Measurements from ENCODE around the gene PRELID1.
"Not testable (repeated sequence)": the region's sequence is repeated elsewhere in the genome, so short reads cannot be mapped to it uniquely, and the experiment has no call there.

PRELID1 gene, protein sequence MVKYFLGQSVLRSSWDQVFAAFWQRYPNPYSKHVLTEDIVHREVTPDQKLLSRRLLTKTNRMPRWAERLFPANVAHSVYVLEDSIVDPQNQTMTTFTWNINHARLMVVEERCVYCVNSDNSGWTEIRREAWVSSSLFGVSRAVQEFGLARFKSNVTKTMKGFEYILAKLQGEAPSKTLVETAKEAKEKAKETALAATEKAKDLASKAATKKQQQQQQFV
- total RNA-seq = 30.8 to 47.6 (median 36.5) reads per million in 3 donors

DNA sequence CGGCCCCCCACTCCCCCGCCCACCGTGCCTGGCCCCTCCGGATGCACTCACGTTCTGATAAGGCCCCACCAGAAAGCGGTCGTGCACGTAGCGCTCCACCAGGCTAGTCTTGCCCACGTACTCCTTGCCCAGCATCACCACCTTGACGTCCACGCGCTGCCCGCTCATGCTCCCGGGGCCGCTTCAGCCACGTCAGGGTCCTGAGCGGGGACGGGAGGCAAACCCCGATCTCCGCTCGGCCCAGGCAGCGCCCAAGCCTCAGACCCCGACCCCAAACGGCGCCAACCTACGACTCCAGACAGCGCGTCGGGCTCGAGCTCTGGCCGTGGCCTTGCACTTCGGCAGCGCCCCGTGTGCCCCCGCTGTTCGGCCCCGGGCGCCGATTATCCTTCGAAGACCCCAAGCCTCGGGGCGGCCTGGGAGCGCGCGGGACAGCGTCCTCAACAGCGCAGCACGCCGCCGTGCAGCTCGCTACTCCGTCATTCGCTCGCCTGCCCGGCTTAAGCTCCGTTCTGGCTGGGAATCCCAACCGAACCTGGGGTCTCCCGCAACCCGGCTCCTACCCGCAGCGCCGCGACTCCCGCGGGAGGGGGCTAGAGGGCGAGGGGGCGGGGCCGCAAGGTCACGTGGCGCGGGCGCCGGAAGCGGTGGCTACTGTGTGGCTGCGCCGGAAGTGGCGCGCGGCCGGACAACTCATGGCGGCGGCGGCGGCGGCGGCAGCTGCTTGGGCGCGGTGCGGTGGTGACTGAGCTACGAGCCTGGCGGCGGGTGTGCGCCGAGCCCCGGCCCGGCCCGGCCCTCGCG lies at the start of gene PRELID1, which contains the start of gene RAB24:
PRELID1 (plus strand) TSS at position 679 of the 804 bp plus-strand sequence. CDS start 187 bp downstream, outside the sequence.
RAB24 (minus strand) TSS at position 599 of the 804 bp plus-strand sequence; CDS start at position 168, 431 bp downstream.
- peaks cover 49% of the 10 kb centered on the region for H3K4me1 ChIP-seq (ENCODE audit: control insufficient read depth, insufficient read depth, low read length, poor library complexity, severe bottlenecking)
- no peaks in the 10 kb centered on the region for H3K27me3 ChIP-seq (replicated peaks; ENCODE audit: control insufficient read depth, insufficient read depth, low read length, poor library complexity, severe bottlenecking)
- H3K4me3 ChIP-seq (ENCODE audit: insufficient read depth, low read depth, low read length, poor library complexity, severe bottlenecking) = peak within 1 kb of the TSS; percentile 70
- no peaks in the 10 kb centered on the region for H3K9me3 ChIP-seq (ENCODE audit: control insufficient read depth, low read length)
- H3K36me3 ChIP-seq (ENCODE audit: control insufficient read depth, insufficient read depth, low read length) = peaks cover 15% of the 10 kb centered on the region
- H3K27ac ChIP-seq (ENCODE audit: insufficient read depth, low read length, poor library complexity, severe bottlenecking) = peak within 1 kb of the TSS; percentile 83
- peak; percentile 84 to 88 (median 85) for DNase-seq

GRCh38 chr5:177256296-177256695 lies 47.3 kb upstream of the PRELID1 start:
- peaks cover 63% of the 10 kb centered on the region for H3K36me3 ChIP-seq (ENCODE audit: control insufficient read depth, insufficient read depth, low read length)
- no peak overlapping the region for H3K4me3 ChIP-seq (ENCODE audit: insufficient read depth, low read depth, low read length, poor library complexity, severe bottlenecking)
- DNase-seq = no peak

GRCh38 chr5:177258711-177259110 lies 44.9 kb upstream of the PRELID1 start:
- DNase-seq = not testable (repeated sequence)

More at GRCh38 chr5:177256296-177256695, 47.3 kb upstream of the PRELID1 start:
- Histone ChIP-seq H3K27me3 (replicated peaks; ENCODE audit: control insufficient read depth, insufficient read depth, low read length, poor library complexity, severe bottlenecking) (no peaks in the 10 kb centered on the region), H3K4me1 (ENCODE audit: control insufficient read depth, insufficient read depth, low read length, poor library complexity, severe bottlenecking) (no peaks in the 10 kb centered on the region), H3K27ac (ENCODE audit: insufficient read depth, low read length, poor library complexity, severe bottlenecking) (no peak overlapping the region), H3K9me3 (ENCODE audit: control insufficient read depth, low read length) (no peaks in the 10 kb centered on the region)

DNA sequence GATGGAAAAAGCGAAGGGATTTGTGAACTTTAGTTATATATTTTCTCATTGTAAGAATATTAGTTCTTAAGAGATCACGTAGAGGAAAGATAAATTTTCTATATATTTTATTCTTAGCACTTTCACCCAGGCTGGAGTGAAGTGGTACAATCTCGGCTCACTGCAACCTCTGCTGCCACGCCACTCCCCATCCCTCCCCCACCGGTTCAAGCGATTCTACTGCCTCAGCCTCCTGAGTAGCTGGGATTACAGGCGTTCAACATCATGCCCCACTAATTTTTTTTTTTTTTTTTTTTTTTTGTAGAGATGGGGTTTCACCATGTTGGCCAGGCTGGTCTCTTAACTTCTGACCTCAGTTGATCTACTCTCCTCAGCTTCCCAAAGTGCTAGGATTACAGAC lies 42.6 kb upstream of the PRELID1 start:
- no peaks in the 10 kb centered on the region for H3K4me1 ChIP-seq (ENCODE audit: control insufficient read depth, insufficient read depth, low read length, poor library complexity, severe bottlenecking)
- H3K36me3 ChIP-seq (ENCODE audit: control insufficient read depth, insufficient read depth, low read length) = peaks cover 57% of the 10 kb centered on the region
- DNase-seq = no peak
- H3K27me3 ChIP-seq (replicated peaks; ENCODE audit: control insufficient read depth, insufficient read depth, low read length, poor library complexity, severe bottlenecking) = no peaks in the 10 kb centered on the region
- H3K27ac ChIP-seq (ENCODE audit: insufficient read depth, low read length, poor library complexity, severe bottlenecking) = no peak overlapping the region
- no peaks in the 10 kb centered on the region for H3K9me3 ChIP-seq (ENCODE audit: control insufficient read depth, low read length)
- no peak overlapping the region for H3K4me3 ChIP-seq (ENCODE audit: insufficient read depth, low read depth, low read length, poor library complexity, severe bottlenecking)

More at GRCh38 chr5:177258711-177259110, 44.9 kb upstream of the PRELID1 start:
- peaks cover 59% of the 10 kb centered on the region for H3K36me3 ChIP-seq (ENCODE audit: control insufficient read depth, insufficient read depth, low read length)
- not testable (repeated sequence) for H3K9me3 ChIP-seq (ENCODE audit: control insufficient read depth, low read length); H3K4me3 ChIP-seq (ENCODE audit: insufficient read depth, low read depth, low read length, poor library complexity, severe bottlenecking); H3K4me1 ChIP-seq (ENCODE audit: control insufficient read depth, insufficient read depth, low read length, poor library complexity, severe bottlenecking); H3K27ac ChIP-seq (ENCODE audit: insufficient read depth, low read length, poor library complexity, severe bottlenecking); H3K27me3 ChIP-seq (replicated peaks; ENCODE audit: control insufficient read depth, insufficient read depth, low read length, poor library complexity, severe bottlenecking)

- Histone ChIP-seq H3K9me3 (ENCODE audit: control insufficient read depth, low read length) (no peaks in the 10 kb centered on the region), H3K36me3 (ENCODE audit: control insufficient read depth, insufficient read depth, low read length) (peaks cover 60% of the 10 kb centered on the region)
- no peak for DNase-seq
Measured at GRCh38 chr5:177261510-177261909, 42.1 kb upstream of the PRELID1 start.

DNA sequence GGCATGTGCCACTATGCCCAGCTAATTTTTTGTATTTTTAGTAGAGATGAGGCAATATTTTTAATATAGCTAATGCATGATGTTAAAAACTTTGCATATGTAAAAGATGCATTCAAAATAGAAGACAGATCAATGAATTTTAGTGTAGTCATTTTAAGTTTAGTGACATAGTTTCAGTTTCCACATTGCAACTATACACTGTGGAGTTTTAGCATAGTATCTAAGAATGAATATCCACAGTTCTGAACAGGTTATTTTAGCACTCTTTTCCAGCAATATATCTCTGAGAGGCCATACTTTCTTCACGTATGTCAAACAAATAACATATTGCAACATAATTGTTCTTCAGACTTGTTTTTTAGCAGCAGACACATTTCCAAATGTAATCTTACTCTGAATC lies 39.4 kb upstream of the PRELID1 start:
- no peak overlapping the region for H3K27ac ChIP-seq (ENCODE audit: insufficient read depth, low read length, poor library complexity, severe bottlenecking)
- no peaks in the 10 kb centered on the region for H3K4me1 ChIP-seq (ENCODE audit: control insufficient read depth, insufficient read depth, low read length, poor library complexity, severe bottlenecking)
- no peak overlapping the region for H3K4me3 ChIP-seq (ENCODE audit: insufficient read depth, low read depth, low read length, poor library complexity, severe bottlenecking)
- peaks cover 53% of the 10 kb centered on the region for H3K36me3 ChIP-seq (ENCODE audit: control insufficient read depth, insufficient read depth, low read length)
- H3K9me3 ChIP-seq (ENCODE audit: control insufficient read depth, low read length) = no peaks in the 10 kb centered on the region
- no peaks in the 10 kb centered on the region for H3K27me3 ChIP-seq (replicated peaks; ENCODE audit: control insufficient read depth, insufficient read depth, low read length, poor library complexity, severe bottlenecking)
- DNase-seq = no peak

More at GRCh38 chr5:177261510-177261909, 42.1 kb upstream of the PRELID1 start:
- H3K4me3 ChIP-seq (ENCODE audit: insufficient read depth, low read depth, low read length, poor library complexity, severe bottlenecking) = no peak overlapping the region
- no peaks in the 10 kb centered on the region for H3K27me3 ChIP-seq (replicated peaks; ENCODE audit: control insufficient read depth, insufficient read depth, low read length, poor library complexity, severe bottlenecking)
- H3K27ac ChIP-seq (ENCODE audit: insufficient read depth, low read length, poor library complexity, severe bottlenecking) = no peak overlapping the region
- no peaks in the 10 kb centered on the region for H3K4me1 ChIP-seq (ENCODE audit: control insufficient read depth, insufficient read depth, low read length, poor library complexity, severe bottlenecking)

DNA sequence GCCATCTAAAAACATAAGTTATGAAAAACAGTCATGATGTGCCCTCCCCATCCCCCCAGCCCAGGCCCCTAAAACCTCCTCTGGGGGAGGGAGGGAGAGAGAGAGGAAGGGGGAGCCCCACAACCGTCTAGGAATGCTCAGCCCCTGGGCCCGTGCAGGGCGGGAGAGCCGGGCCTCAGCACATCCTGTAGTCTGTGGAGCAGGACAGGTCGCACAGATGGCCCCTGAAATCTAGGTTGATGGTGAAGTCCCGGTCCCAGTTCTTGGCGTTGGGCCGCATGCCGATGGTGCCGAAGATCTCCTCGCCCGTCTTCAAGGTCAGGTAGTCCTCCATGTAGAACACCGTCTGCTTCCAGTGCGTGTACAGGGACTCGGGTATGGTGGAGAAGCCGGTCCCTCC lies 38.2 kb upstream of the PRELID1 start:
- no peaks in the 10 kb centered on the region for H3K9me3 ChIP-seq (ENCODE audit: control insufficient read depth, low read length)
- no peak for DNase-seq
- no peak overlapping the region for H3K4me3 ChIP-seq (ENCODE audit: insufficient read depth, low read depth, low read length, poor library complexity, severe bottlenecking)
- no peak overlapping the region for H3K27ac ChIP-seq (ENCODE audit: insufficient read depth, low read length, poor library complexity, severe bottlenecking)
- H3K4me1 ChIP-seq (ENCODE audit: control insufficient read depth, insufficient read depth, low read length, poor library complexity, severe bottlenecking) = no peaks in the 10 kb centered on the region
- H3K36me3 ChIP-seq (ENCODE audit: control insufficient read depth, insufficient read depth, low read length) = peaks cover 54% of the 10 kb centered on the region
- no peaks in the 10 kb centered on the region for H3K27me3 ChIP-seq (replicated peaks; ENCODE audit: control insufficient read depth, insufficient read depth, low read length, poor library complexity, severe bottlenecking)

- peaks cover 53% of the 10 kb centered on the region for H3K36me3 ChIP-seq (ENCODE audit: control insufficient read depth, insufficient read depth, low read length)
- no peaks in the 10 kb centered on the region for H3K27me3 ChIP-seq (replicated peaks; ENCODE audit: control insufficient read depth, insufficient read depth, low read length, poor library complexity, severe bottlenecking)
- DNase-seq = no peak
- H3K4me1 ChIP-seq (ENCODE audit: control insufficient read depth, insufficient read depth, low read length, poor library complexity, severe bottlenecking) = no peaks in the 10 kb centered on the region
- no peak overlapping the region for H3K27ac ChIP-seq (ENCODE audit: insufficient read depth, low read length, poor library complexity, severe bottlenecking)
- H3K9me3 ChIP-seq (ENCODE audit: control insufficient read depth, low read length) = no peaks in the 10 kb centered on the region
- no peak overlapping the region for H3K4me3 ChIP-seq (ENCODE audit: insufficient read depth, low read depth, low read length, poor library complexity, severe bottlenecking)
Measured at GRCh38 chr5:177269232-177269895, 34.2 kb upstream of the PRELID1 start.

DNA sequence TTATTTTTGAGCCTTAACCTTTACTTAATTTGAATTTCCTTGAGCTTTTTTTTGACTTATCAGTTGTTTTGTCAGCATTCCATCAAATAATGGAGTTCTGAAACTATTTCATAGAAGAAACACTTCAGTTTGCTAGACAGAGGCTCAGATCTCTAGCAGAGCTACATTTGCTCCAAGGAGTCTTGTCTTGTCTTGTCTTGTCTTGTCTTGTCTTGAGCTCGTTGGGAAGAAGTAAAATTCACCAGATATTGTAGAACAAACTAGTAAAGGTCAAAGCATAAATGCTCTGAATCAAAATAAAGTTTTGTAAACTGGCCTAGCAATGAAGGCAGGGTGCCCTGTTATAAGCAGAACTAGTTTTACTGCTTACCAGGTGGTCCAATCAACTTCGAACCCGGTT lies 33.6 kb upstream of the PRELID1 start:
- no peak overlapping the region for H3K27ac ChIP-seq (ENCODE audit: insufficient read depth, low read length, poor library complexity, severe bottlenecking)

More for the DNA sequence above, 33.6 kb upstream of the PRELID1 start:
- Histone ChIP-seq H3K9me3 (ENCODE audit: control insufficient read depth, low read length) (no peaks in the 10 kb centered on the region), H3K4me3 (ENCODE audit: insufficient read depth, low read depth, low read length, poor library complexity, severe bottlenecking) (no peak overlapping the region), H3K4me1 (ENCODE audit: control insufficient read depth, insufficient read depth, low read length, poor library complexity, severe bottlenecking) (no peaks in the 10 kb centered on the region), H3K27me3 (replicated peaks; ENCODE audit: control insufficient read depth, insufficient read depth, low read length, poor library complexity, severe bottlenecking) (no peaks in the 10 kb centered on the region), H3K36me3 (ENCODE audit: control insufficient read depth, insufficient read depth, low read length) (peaks cover 53% of the 10 kb centered on the region)
- no peak for DNase-seq

All from effector memory CD4-positive, alpha-beta T cell (primary cell).